ENCODE measurements around the gene RAB3IL1.

Gene RAB3IL1

GRCh38 chr11:61906522-61906909 lies 10.8 kb downstream of the RAB3IL1 start:
- Histone ChIP-seq H3K27me3 (ENCODE audit: insufficient read depth, poor library complexity, severe bottlenecking) (no peaks in the 10 kb centered on the region), H3K27ac (replicated peaks) (no peak overlapping the region), H3K4me3 (replicated peaks; ENCODE audit: insufficient read depth, low read length) (no peak overlapping the region)
- no peak for DNase-seq (ENCODE audit: low read depth in 1 of 2, low spot score in 1 of 2)
- TF ChIP-seq SPI1 (IDR thresholded peaks at IDR 0.05; ENCODE audit: borderline replicate concordance, low read depth): no peak
- TF ChIP-seq REST (IDR thresholded peaks at IDR 0.05; ENCODE audit: insufficient replicate concordance, low read depth): no peak
- no peak for TF ChIP-seq GABPA (IDR thresholded peaks at IDR 0.05; ENCODE audit: low read depth)
- no peak for TF ChIP-seq POLR2AphosphoS5 (IDR thresholded peaks at IDR 0.05; ENCODE audit: low read depth)
- no peak for TF ChIP-seq CTCF (IDR thresholded peaks at IDR 0.05; ENCODE audit: insufficient read depth, low read length)

GRCh38 chr11:61905801-61906521 lies 11.4 kb downstream of the RAB3IL1 start:
- Histone ChIP-seq H3K27me3 (ENCODE audit: insufficient read depth, poor library complexity, severe bottlenecking) (no peaks in the 10 kb centered on the region), H3K27ac (replicated peaks) (no peak overlapping the region), H3K4me3 (replicated peaks; ENCODE audit: insufficient read depth, low read length) (no peak overlapping the region)
- no peak for DNase-seq (ENCODE audit: low read depth in 1 of 2, low spot score in 1 of 2)
- TF ChIP-seq GABPA (IDR thresholded peaks at IDR 0.05; ENCODE audit: low read depth): no peak
- no peak for TF ChIP-seq SPI1 (IDR thresholded peaks at IDR 0.05; ENCODE audit: borderline replicate concordance, low read depth)
- no peak for TF ChIP-seq POLR2AphosphoS5 (IDR thresholded peaks at IDR 0.05; ENCODE audit: low read depth)
- TF ChIP-seq REST (IDR thresholded peaks at IDR 0.05; ENCODE audit: insufficient replicate concordance, low read depth): no peak

GRCh38 chr11:61905067-61905696 lies 12.2 kb downstream of the RAB3IL1 start:
- no peak overlapping the region for H3K4me3 ChIP-seq (replicated peaks; ENCODE audit: insufficient read depth, low read length)
- no peak for TF ChIP-seq CTCF (IDR thresholded peaks at IDR 0.05; ENCODE audit: insufficient read depth, low read length)
- no peak for TF ChIP-seq GABPA (IDR thresholded peaks at IDR 0.05; ENCODE audit: low read depth)
- TF ChIP-seq POLR2AphosphoS5 (IDR thresholded peaks at IDR 0.05; ENCODE audit: low read depth): no peak
- TF ChIP-seq REST (IDR thresholded peaks at IDR 0.05; ENCODE audit: insufficient replicate concordance, low read depth): no peak
- no peak for TF ChIP-seq SPI1 (IDR thresholded peaks at IDR 0.05; ENCODE audit: borderline replicate concordance, low read depth)
- no peaks in the 10 kb centered on the region for H3K27me3 ChIP-seq (ENCODE audit: insufficient read depth, poor library complexity, severe bottlenecking)
- DNase-seq (ENCODE audit: low read depth in 1 of 2, low spot score in 1 of 2): no peak
- H3K27ac ChIP-seq (replicated peaks): no peak overlapping the region

Data from HL-60 (cell line).